ENCODE measurements around the gene CLEC4A. TPM values are rescaled to one million over a fixed set of nuclear protein-coding genes. Genes with fewer than 3 reads are reported as not detected.
"Not testable (repeated sequence)": the region's sequence is repeated elsewhere in the genome, so short reads cannot be mapped to it uniquely, and the experiment has no call there.

CLEC4A gene
- total RNA-seq, 1 donor from 2014 or later: 0.65 TPM

GRCh38 chr12:8078916-8079315 lies 44.5 kb upstream of the CLEC4A start:
- no peak for DNase-seq (ENCODE audit: low spot score)
- Mint-ChIP-seq H3K9me3 (ENCODE audit: low read depth) (no peaks in the 10 kb centered on the region), H3K27me3 (ENCODE audit: low read depth) (no peaks in the 10 kb centered on the region), H3K36me3 (ENCODE audit: low read depth) (no peaks in the 10 kb centered on the region), H3K27ac (ENCODE audit: unreplicated experiment) (no peak overlapping the region), H3K4me1 (ENCODE audit: low read depth) (peaks cover 26% of the 10 kb centered on the region), H3K4me3 (ENCODE audit: unreplicated experiment) (no peak overlapping the region)
- TF ChIP-seq CTCF (IDR thresholded peaks at IDR 0.05): no peak

- no peaks in the 10 kb centered on the region for H3K9me3 Mint-ChIP-seq (ENCODE audit: low read depth)
- H3K4me3 Mint-ChIP-seq (ENCODE audit: unreplicated experiment): no peak overlapping the region
- no peaks in the 10 kb centered on the region for H3K27me3 Mint-ChIP-seq (ENCODE audit: low read depth)
- no peaks in the 10 kb centered on the region for H3K36me3 Mint-ChIP-seq (ENCODE audit: low read depth)
- no peak overlapping the region for H3K27ac Mint-ChIP-seq (ENCODE audit: unreplicated experiment)
- no peak for DNase-seq (ENCODE audit: low spot score)
- no peak for TF ChIP-seq CTCF (IDR thresholded peaks at IDR 0.05)
- H3K4me1 Mint-ChIP-seq (ENCODE audit: low read depth): peaks cover 34% of the 10 kb centered on the region
Observed at GRCh38 chr12:8080120-8080519, 43.3 kb upstream of the CLEC4A start.

- Mint-ChIP-seq H3K36me3 (ENCODE audit: low read depth) (peaks cover 2% of the 10 kb centered on the region), H3K27me3 (ENCODE audit: low read depth) (no peaks in the 10 kb centered on the region), H3K27ac (ENCODE audit: unreplicated experiment) (peak overlapping the region; percentile 96), H3K9me3 (ENCODE audit: low read depth) (no peaks in the 10 kb centered on the region), H3K4me1 (ENCODE audit: low read depth) (peaks cover 36% of the 10 kb centered on the region), H3K4me3 (ENCODE audit: unreplicated experiment) (peak overlapping the region; percentile 94)
- TF ChIP-seq CTCF (IDR thresholded peaks at IDR 0.05): no peak
- DNase-seq (ENCODE audit: low spot score): no peak
Observed at GRCh38 chr12:8081251-8081920, 42.0 kb upstream of the CLEC4A start.

GRCh38 chr12:8082808-8083100 lies 40.7 kb upstream of the CLEC4A start:
- Mint-ChIP-seq H3K4me3 (ENCODE audit: unreplicated experiment) (peak overlapping the region; percentile 94), H3K36me3 (ENCODE audit: low read depth) (peaks cover 2% of the 10 kb centered on the region), H3K4me1 (ENCODE audit: low read depth) (peaks cover 36% of the 10 kb centered on the region), H3K9me3 (ENCODE audit: low read depth) (no peaks in the 10 kb centered on the region), H3K27me3 (ENCODE audit: low read depth) (no peaks in the 10 kb centered on the region), H3K27ac (ENCODE audit: unreplicated experiment) (peak overlapping the region; percentile 96)
- no peak for DNase-seq (ENCODE audit: low spot score)
- TF ChIP-seq CTCF (IDR thresholded peaks at IDR 0.05): no peak

- H3K4me1 Mint-ChIP-seq (ENCODE audit: low read depth): peaks cover 32% of the 10 kb centered on the region
Observed at GRCh38 chr12:8084351-8084750, 39.1 kb upstream of the CLEC4A start.

GRCh38 chr12:8087666-8088065 lies 35.8 kb upstream of the CLEC4A start:
- no peaks in the 10 kb centered on the region for H3K27me3 Mint-ChIP-seq (ENCODE audit: low read depth)
- no peaks in the 10 kb centered on the region for H3K9me3 Mint-ChIP-seq (ENCODE audit: low read depth)
- DNase-seq (ENCODE audit: low spot score): no peak
- H3K27ac Mint-ChIP-seq (ENCODE audit: unreplicated experiment): no peak overlapping the region
- TF ChIP-seq CTCF (IDR thresholded peaks at IDR 0.05): no peak
- H3K4me1 Mint-ChIP-seq (ENCODE audit: low read depth): peaks cover 23% of the 10 kb centered on the region
- H3K4me3 Mint-ChIP-seq (ENCODE audit: unreplicated experiment): no peak overlapping the region
- H3K36me3 Mint-ChIP-seq (ENCODE audit: low read depth): peaks cover 18% of the 10 kb centered on the region

More at GRCh38 chr12:8084351-8084750, 39.1 kb upstream of the CLEC4A start:
- not testable (repeated sequence) for DNase-seq (ENCODE audit: low spot score); H3K9me3 Mint-ChIP-seq (ENCODE audit: low read depth); H3K36me3 Mint-ChIP-seq (ENCODE audit: low read depth); H3K27me3 Mint-ChIP-seq (ENCODE audit: low read depth); H3K27ac Mint-ChIP-seq (ENCODE audit: unreplicated experiment)
- peak overlapping the region; percentile 3 for H3K4me3 Mint-ChIP-seq (ENCODE audit: unreplicated experiment)
